Measurements from ENCODE around the gene BRCA2.

BRCA2 gene

GRCh38 chr13:32428581-32429432 lies 113.5 kb downstream of the BRCA2 start:
- no peak for DNase-seq (ENCODE audit: low read depth in 1 of 2, low spot score in 1 of 2)

DNA sequence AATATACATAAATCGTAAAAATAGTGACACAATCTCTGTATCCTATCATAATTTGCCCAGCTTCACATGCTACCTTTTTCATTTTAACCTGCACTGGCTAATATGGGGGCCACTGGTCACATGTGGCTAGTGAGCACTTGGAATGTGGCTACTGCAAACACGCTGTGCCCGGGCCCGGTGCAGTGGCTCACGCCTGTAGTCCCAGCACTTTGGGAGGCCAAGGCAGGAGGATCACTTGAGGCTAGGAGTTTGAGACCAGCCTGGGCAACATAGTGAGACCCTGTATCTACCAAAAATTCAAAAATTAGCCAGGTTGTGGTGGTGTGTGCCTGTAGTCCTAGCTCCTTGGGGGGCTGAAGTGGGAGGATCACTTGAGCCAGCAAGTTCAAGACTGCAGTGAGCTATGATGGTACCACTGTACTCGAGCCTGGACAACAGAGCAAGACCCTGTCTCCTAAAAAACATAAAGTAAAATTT lies 114.2 kb downstream of the BRCA2 start:
- DNase-seq (ENCODE audit: low read depth in 1 of 2, low spot score in 1 of 2) = no peak

DNA sequence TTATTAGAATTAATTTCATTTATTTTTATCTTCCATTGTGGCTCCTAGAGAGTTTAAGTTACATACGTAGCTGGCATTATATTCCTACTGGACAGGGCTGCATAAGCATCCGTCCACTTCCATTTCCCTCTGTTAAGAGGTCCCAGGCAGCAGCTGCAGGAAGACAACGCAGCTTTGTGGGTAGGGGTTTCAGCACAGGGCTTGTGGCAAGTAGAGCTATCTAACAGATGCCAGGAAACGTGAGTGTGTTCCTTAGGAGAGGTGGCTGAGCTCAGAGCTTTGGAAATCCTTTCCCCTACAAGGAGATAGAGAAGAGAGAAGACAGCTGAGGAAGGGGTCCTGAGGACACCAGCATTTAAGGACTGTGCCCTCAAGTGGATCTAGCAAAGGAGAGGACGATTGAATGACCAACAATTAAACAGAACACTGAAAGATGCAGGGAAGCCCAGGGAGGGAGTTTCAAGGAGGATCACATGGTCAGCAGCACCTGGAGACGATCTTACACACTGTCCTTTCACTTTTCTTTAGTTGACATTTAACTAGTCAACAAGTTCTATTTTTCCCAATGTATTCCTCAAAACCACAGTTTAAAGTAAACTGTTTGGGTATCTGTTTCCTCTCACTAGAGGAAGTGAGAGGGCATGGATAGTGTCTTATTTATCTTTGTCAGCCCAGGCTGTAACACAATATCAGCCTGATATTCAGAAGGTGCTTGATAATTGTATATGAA lies 114.9 kb downstream of the BRCA2 start:
- DNase-seq (ENCODE audit: low read depth in 1 of 2, low spot score in 1 of 2) = no peak

DNA sequence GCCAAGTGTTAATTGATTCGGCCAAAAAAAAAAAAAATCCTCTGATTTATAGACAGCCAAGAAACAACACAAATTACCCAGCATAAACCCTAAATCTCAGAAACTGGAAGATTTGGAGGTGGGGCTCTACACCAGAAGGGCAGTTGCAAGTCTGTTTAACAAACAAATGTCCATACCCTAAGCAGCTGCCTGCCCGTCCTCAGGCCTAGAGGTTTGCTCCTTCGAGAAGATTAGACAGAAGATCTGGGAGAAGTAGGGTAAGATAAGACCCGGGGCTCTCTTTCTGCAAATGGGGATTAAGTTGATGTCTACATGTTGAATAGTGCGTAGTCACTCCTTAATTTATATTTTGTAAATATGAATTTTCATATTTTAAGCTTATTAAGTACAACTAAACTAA lies 116.1 kb downstream of the BRCA2 start:
- no peak for DNase-seq (ENCODE audit: low read depth in 1 of 2, low spot score in 1 of 2)

- DNase-seq (ENCODE audit: low read depth in 1 of 2, low spot score in 1 of 2) = no peak
Measured at GRCh38 chr13:32432856-32433255, 117.5 kb downstream of the BRCA2 start.

DNA sequence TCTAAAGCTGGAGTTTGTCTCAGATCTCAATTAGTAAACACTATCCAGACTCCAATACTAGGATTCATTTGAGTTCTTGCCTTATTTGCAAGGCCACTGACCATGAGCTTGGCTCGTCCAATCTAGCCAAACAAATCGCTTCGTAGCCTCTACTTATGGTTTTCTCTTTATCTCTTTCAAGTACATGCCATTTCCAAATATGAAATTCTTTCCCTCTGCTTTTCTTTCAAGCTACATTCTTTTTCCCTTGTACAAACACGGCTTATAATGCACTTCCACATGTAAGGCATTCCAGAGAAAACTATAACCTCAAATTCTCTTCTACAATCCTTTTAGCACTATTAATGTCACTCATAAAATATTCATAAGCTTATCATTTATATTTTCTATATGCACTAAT lies 123.6 kb downstream of the BRCA2 start:
- no peak for DNase-seq (ENCODE audit: low read depth in 1 of 2, low spot score in 1 of 2)

- DNase-seq (ENCODE audit: low read depth in 1 of 2, low spot score in 1 of 2) = no peak
Measured at GRCh38 chr13:32443111-32443510, 127.8 kb downstream of the BRCA2 start.

DNA sequence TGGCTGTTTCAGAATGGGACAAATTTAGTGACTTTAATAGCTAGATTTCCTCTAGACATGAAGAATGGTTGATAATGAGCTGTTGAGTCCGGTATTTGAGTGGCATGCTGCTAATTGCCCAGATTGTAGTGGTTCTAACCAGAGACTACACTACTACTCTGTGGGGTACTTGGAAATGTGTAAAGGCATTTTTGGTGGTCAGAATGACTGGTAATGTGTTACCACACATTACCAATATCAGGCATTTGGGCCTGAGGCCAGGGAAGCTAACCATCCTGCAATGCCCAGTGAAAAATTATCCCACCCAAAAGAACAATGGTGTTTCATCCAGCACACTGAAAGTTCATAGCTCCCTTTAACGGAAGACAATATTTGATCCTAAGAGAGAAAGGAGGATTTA lies 130.2 kb downstream of the BRCA2 start:
- DNase-seq (ENCODE audit: low read depth in 1 of 2, low spot score in 1 of 2) = no peak

DNA sequence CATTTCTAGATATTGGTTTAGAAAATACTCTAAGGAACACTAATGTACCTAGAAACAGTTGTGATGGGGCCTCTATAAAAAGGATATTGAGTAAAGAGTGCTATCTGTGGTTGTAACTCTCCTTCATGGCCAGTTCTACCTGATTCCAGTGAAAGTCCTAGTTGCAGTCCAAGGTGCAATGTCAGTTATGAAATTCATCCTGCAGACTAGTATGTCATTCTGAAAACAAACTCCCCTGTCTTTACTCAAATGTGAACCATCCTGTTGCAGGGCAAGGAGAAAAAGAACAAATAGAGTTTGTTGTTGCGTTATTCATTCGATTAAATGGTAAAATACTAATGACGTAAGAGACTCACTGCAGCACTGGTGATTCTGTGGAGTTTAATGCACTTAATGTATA lies 130.9 kb downstream of the BRCA2 start:
- no peak for DNase-seq (ENCODE audit: low read depth in 1 of 2, low spot score in 1 of 2)

DNA sequence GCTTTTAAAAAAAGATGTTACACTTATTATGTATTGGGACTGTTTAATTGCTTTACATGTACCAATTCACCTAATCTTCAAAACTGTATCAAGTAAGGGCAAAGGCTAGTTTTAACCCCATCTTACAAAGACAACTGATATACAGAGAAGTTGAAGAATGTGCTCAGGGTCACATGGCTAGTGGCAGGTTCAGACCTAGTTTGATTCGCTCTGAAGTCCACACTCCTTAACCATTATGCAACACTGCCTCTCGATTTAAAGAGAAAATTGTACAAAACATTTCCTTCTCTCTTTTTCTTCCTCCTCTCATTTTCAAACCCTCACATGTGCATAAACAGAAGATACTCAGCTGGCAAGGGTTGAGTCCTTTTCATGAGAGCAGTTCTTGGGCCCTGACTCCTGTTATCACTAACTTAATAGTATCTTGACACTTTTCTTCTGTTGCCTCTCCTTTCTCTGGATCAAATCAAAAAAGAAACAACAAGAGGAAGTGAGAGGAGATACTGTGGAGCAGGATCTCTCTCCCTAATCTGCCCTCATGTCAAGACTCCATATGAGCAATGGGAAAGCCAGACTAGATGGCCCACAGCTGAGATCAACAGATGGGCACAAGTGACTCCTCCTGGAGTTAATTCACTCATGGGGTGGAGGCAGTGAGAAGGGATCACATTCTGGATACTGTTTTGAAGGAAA lies 131.6 kb downstream of the BRCA2 start:
- no peak for DNase-seq (ENCODE audit: low read depth in 1 of 2, low spot score in 1 of 2)

DNA sequence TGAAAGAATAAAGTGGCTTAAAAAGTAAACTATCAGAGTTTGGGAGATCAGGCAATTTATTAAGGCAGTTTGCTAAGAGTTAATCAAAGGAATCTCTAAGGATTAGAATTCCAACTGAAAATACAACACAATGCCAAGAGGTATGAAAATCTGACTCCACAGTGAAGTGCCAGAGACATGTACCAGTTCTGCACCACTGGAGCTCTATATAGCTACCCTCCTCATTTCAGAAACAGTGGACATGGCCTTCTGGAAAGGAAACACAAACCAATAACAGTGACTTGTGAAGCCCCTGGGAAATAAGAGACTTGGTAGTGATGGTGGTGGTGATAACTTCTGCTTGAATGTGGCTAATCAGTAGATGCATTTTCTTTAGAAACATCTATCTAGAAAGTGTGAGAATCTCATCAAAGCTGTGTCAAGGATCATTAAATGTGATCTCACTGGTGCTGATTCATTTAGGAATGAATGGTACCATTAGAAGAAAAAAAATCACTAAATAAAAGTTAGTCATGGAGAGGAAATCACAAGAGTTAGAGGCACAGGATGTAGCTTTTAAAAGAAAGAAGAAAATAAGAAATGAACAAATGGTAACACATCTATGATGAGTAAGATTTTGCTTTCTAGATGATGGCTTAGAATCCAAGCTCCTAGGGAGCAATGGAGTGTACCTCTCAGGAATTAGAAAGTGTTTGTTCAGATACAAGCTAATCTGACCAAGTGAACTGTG lies 132.8 kb downstream of the BRCA2 start:
- DNase-seq (ENCODE audit: low read depth in 1 of 2, low spot score in 1 of 2) = no peak

GRCh38 chr13:32448972-32449371 lies 133.7 kb downstream of the BRCA2 start:
- DNase-seq (ENCODE audit: low read depth in 1 of 2, low spot score in 1 of 2) = no peak

Measured in stimulated activated CD4-positive, alpha-beta T cell treated with anti-CD3 and anti-CD28 coated beads, Interleukin-15, amount 100 ng/mL, for 1 hour (primary cell).